ENCODE results near the gene ETV3.

ETV3 gene

GRCh38 chr1:157137408-157138219, 581 bp downstream of the ETV3 start:
- Histone ChIP-seq H3K4me1 (ENCODE audit: insufficient read depth, low read length) (peaks cover 20% of the 10 kb centered on the region; the same call in 1 of the 2 replicates), H3K9me3 (ENCODE audit: control insufficient read depth, insufficient read depth, low read length) (no peaks in the 10 kb centered on the region), H3K9ac (ENCODE audit: low read depth, low read length) (peak overlapping the region; percentile 65), H3K36me3 (ENCODE audit: insufficient read depth, low read length) (peaks cover 24% of the 10 kb centered on the region)

- H3K9ac ChIP-seq (ENCODE audit: low read depth, low read length): peak overlapping the region; percentile 65
- H3K36me3 ChIP-seq (ENCODE audit: insufficient read depth, low read length): peaks cover 27% of the 10 kb centered on the region
- no peaks in the 10 kb centered on the region for H3K9me3 ChIP-seq (ENCODE audit: control insufficient read depth, insufficient read depth, low read length)
- H3K4me1 ChIP-seq (ENCODE audit: insufficient read depth, low read length): peaks cover 18% of the 10 kb centered on the region; the same call in 1 of the 2 replicates
Measured at GRCh38 chr1:157137046-157137407, 1.2 kb downstream of the ETV3 start.

GRCh38 chr1:157136133-157136532, 2.1 kb downstream of the ETV3 start:
- Histone ChIP-seq H3K9ac (ENCODE audit: low read depth, low read length) (no peak overlapping the region), H3K36me3 (ENCODE audit: insufficient read depth, low read length) (peaks cover 34% of the 10 kb centered on the region), H3K9me3 (ENCODE audit: control insufficient read depth, insufficient read depth, low read length) (no peaks in the 10 kb centered on the region), H3K4me1 (ENCODE audit: insufficient read depth, low read length) (peaks cover 17% of the 10 kb centered on the region; the same call in 1 of the 2 replicates)

DNA sequence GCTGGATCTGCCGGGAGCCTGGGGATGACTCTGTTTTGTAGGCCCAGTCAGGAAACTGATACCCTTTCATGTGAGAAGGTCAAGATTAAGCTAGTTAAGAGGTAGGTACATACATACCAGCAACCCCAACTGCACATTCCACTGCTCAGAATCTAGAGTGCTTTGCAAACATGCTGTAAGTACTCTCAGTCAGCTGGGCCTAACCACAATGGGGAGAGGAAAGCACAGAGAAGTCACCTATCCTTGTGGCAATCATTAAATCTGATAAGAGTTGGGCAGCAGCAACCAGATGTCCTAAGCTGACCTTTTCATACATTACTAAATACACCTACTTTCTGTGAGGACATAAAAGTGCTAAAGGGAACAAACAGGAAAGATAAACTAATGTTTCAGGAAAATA, 2.5 kb downstream of the ETV3 start:
- peaks cover 16% of the 10 kb centered on the region; the same call in 1 of the 2 replicates for H3K4me1 ChIP-seq (ENCODE audit: insufficient read depth, low read length)
- H3K36me3 ChIP-seq (ENCODE audit: insufficient read depth, low read length): peaks cover 37% of the 10 kb centered on the region
- H3K9me3 ChIP-seq (ENCODE audit: control insufficient read depth, insufficient read depth, low read length): no peaks in the 10 kb centered on the region
- no peak overlapping the region for H3K9ac ChIP-seq (ENCODE audit: low read depth, low read length)

DNA sequence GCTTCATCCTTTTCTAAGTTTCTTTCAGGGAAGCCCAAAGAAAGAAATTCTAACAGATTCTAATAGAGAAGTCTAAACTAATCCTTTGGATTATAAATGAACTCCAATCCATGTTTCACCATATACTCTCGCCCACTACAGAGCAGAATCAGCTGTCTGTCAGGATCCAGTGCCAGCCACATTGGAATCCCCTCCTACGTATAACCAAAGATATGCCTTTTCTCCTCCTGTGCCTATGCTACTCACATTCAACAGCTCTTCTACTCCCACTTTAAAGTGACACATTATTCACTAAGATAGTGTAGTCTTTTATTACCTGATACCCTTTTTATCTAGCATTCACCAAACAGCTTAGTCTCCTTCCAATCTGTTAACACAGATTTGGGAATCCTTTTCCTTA, 3.1 kb downstream of the ETV3 start:
- Histone ChIP-seq H3K9me3 (ENCODE audit: control insufficient read depth, insufficient read depth, low read length) (no peaks in the 10 kb centered on the region), H3K36me3 (ENCODE audit: insufficient read depth, low read length) (peaks cover 42% of the 10 kb centered on the region), H3K9ac (ENCODE audit: low read depth, low read length) (no peak overlapping the region), H3K4me1 (ENCODE audit: insufficient read depth, low read length) (peaks cover 10% of the 10 kb centered on the region; the same call in 1 of the 2 replicates)

DNA sequence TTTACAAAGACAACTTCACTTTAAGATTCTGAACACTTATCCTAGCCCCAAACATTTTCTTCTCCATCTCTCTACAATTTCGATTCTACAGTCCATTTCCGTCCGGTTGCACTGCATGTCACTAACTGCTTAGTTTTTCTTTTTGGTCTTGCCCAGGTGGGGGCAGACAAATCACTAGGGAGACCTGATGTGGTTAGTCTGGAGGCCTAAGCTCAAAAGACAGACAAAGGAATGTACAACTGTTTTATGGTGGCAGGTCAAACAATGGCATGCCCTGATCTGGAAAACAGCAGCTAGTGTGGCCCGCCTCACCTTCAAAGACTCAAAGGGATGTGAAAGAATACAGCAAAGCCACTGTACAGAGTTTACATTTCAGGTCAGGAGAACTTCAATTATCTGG, 3.8 kb downstream of the ETV3 start:
- peaks cover 42% of the 10 kb centered on the region for H3K36me3 ChIP-seq (ENCODE audit: insufficient read depth, low read length)
- 0 out of 2 replicates have a peak, but pooled peaks cover 4% of the 10 kb centered on the region for H3K4me1 ChIP-seq (ENCODE audit: insufficient read depth, low read length)
- no peak overlapping the region for H3K9ac ChIP-seq (ENCODE audit: low read depth, low read length)
- H3K9me3 ChIP-seq (ENCODE audit: control insufficient read depth, insufficient read depth, low read length): no peaks in the 10 kb centered on the region

DNA sequence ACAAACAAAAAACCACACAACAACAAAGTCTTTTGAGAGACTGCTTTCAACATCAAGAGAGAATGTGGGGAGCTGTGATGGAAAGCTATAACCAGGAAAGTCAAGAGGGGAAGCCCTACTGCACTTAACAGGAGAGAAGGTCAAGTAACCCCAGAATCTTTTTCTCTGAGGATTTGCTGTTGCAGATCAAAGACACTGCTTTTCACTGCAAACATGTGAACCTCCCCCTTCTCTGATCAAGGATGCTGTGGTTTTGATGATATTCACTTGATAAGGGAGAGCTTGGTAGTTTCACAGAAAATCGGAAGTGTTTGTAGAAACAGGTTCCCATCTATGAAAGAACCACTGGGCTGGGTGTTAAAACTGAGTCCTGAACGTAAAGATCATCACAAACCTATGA, 4.8 kb downstream of the ETV3 start:
- Histone ChIP-seq H3K4me1 (ENCODE audit: insufficient read depth, low read length) (no peaks in the 10 kb centered on the region), H3K36me3 (ENCODE audit: insufficient read depth, low read length) (peaks cover 42% of the 10 kb centered on the region), H3K9me3 (ENCODE audit: control insufficient read depth, insufficient read depth, low read length) (no peaks in the 10 kb centered on the region), H3K9ac (ENCODE audit: low read depth, low read length) (no peak overlapping the region)

DNA sequence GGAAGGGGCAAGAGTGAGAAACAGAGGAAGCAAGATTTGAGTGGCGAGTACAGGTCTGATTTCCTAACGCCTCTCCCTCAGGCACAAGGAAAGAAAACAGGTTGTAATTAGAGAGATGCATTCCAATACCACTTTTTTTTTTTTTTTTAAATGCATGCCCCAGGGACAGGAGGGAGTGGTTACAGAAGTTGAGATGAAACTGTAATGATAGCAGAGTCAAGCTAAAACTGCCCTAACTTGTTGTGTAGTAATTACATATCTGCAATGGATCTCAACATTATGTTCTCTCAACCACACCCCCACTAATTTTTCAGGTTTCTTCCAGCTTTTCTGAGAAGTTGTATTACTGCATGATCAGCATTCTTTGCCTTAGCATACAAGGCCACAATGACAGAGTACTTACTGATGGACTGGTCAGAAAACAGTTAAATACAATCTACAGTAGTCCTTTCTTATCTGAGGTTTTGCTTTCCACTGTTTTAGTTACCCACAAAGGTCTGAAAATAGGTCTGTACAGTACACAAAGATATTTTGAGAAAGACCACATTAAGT, 5.5 kb downstream of the ETV3 start:
- Histone ChIP-seq H3K36me3 (ENCODE audit: insufficient read depth, low read length) (peaks cover 42% of the 10 kb centered on the region), H3K9ac (ENCODE audit: low read depth, low read length) (no peak overlapping the region)

DNA sequence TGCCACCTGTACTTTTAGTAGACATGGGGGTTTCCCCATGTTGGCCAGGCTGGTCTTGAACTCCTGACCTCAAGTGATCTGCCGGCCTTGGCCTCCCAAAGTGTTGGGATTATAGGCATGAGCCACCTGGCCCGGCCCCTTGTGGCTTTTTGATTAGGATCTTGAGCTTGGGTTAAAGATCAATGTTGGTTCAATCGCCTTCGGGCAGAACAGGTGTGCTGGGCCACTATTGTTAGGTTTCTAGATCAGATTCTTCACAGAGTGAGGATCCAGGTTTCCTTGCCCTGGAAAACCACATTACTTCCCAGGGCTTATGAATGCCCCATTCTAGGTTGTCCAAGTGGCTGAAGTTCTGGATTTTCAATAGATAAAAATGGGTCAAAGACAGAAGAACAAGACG, 6.1 kb downstream of the ETV3 start:
- Histone ChIP-seq H3K36me3 (ENCODE audit: insufficient read depth, low read length) (peaks cover 42% of the 10 kb centered on the region), H3K4me1 (ENCODE audit: insufficient read depth, low read length) (no peaks in the 10 kb centered on the region), H3K9me3 (ENCODE audit: control insufficient read depth, insufficient read depth, low read length) (no peaks in the 10 kb centered on the region)

More for the DNA sequence above, 5.5 kb downstream of the ETV3 start:
- no peaks in the 10 kb centered on the region for H3K9me3 ChIP-seq (ENCODE audit: control insufficient read depth, insufficient read depth, low read length)
- H3K4me1 ChIP-seq (ENCODE audit: insufficient read depth, low read length): no peaks in the 10 kb centered on the region

DNA sequence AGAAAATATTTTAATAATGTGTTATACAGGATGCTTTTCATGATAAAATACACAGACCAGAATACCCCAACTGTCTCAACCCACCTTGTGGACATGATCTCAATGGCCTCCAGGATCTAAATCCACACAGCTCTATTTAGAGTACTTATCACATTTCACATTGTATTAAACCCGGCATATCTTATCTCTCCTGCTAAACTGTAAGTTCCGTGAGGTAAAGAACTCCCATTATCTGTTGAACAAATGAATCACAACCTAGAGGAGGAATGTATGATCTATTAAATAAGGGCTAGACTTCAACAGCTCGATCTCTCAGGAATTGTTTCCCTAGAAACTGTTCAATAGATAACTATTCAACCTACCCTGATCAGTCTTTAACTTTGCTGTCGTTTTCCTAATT, 6.9 kb downstream of the ETV3 start:
- no peaks in the 10 kb centered on the region for H3K9me3 ChIP-seq (ENCODE audit: control insufficient read depth, insufficient read depth, low read length)
- H3K36me3 ChIP-seq (ENCODE audit: insufficient read depth, low read length): peaks cover 42% of the 10 kb centered on the region
- H3K9ac ChIP-seq (ENCODE audit: low read depth, low read length): no peak overlapping the region
- no peaks in the 10 kb centered on the region for H3K4me1 ChIP-seq (ENCODE audit: insufficient read depth, low read length)

More for the DNA sequence above, 6.1 kb downstream of the ETV3 start:
- no peak overlapping the region for H3K9ac ChIP-seq (ENCODE audit: low read depth, low read length)

DNA sequence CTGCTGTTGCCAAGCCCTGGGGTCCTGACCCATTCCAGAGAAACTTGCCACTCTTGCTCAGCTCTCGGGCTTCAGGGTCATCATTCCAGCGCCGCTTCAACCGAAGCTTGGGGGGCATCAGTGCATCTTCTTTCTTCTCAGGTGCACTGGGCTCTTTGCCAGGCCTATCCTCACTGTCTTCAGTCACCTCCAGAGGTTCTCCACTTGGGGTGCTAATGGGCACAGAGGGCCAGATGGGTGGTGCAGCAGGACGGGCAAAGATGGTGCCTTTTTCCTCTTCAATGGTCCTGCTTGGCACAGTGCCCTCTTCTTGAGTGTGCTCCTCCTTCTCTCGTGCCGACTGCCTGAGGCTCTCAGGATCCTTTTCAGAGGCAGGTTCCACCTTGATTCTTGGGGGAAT, 13.3 kb downstream of the ETV3 start:
- peaks cover 13% of the 10 kb centered on the region for H3K36me3 ChIP-seq (ENCODE audit: insufficient read depth, low read length)
- no peaks in the 10 kb centered on the region for H3K4me1 ChIP-seq (ENCODE audit: insufficient read depth, low read length)
- H3K9me3 ChIP-seq (ENCODE audit: control insufficient read depth, insufficient read depth, low read length): no peaks in the 10 kb centered on the region
- no peak overlapping the region for H3K9ac ChIP-seq (ENCODE audit: low read depth, low read length)

DNA sequence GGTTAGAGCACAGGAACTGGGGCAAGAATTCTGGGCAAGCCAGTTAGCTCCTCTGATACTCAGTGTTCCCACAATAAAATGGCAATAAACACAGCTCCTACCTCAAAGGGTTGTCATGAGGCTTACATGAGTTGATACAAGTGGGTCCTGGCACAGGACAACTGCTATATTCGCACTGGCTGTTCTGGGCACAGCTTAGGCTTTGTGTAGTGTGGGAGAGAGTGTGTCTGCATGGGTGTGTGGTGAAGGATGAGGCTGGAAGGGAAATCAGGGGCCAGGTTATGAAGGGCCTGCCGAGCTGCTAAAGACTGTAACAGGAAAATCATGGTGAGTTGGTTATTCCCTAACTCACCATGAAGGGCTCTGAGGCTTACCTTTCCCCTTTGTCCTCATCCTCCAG, 18.7 kb downstream of the ETV3 start:
- no peaks in the 10 kb centered on the region for H3K36me3 ChIP-seq (ENCODE audit: insufficient read depth, low read length)
- H3K4me1 ChIP-seq (ENCODE audit: insufficient read depth, low read length): peaks cover 24% of the 10 kb centered on the region
- H3K9ac ChIP-seq (ENCODE audit: low read depth, low read length): no peak overlapping the region
- H3K9me3 ChIP-seq (ENCODE audit: control insufficient read depth, insufficient read depth, low read length): no peaks in the 10 kb centered on the region

DNA sequence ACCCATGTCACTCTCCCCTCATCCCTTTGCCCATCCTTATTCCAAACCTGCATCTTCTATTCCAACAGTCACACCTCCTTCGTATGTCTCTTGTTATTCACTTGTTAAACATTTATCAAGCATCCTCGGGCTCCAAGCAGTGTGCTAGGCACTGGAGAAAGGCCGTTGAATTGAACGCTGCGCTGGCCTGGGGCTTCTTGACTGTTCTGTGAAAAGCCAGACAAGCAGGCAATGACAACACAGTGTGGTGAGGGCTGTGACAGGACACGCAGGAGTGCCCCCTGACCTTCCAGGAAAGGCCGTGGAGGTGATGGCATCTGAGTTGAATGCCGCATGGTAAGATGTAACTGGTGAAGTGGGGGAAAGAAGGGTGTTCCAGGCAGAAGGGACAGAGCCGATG, 19.2 kb downstream of the ETV3 start:
- Histone ChIP-seq H3K36me3 (ENCODE audit: insufficient read depth, low read length) (no peaks in the 10 kb centered on the region), H3K9ac (ENCODE audit: low read depth, low read length) (no peak overlapping the region), H3K9me3 (ENCODE audit: control insufficient read depth, insufficient read depth, low read length) (no peaks in the 10 kb centered on the region), H3K4me1 (ENCODE audit: insufficient read depth, low read length) (peaks cover 28% of the 10 kb centered on the region)

DNA sequence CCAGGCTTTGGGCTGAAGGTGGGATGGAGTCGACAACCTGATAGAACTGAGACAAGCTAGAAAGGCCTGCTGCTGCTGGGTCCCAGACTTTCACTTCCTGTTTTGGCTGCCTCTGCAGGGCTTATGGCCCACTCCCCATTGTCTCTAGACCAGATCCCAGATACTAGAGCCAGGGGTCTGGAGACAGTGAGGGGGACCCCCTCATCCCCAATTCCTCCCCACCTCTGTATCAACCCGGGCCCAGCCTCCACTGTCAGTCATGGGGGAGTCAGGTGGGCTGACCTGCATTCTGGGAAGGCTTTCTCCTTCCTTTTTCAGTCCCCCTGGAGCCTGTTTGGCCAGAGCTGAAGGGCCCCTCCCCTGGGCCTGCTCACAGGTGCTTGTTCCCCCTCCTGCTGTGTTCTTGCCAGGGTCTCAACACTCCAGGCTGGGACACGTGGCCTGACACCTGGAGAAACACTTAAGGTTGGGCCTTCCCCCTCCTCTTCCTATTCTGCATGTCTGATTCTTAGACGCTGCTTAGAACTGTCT, 20.6 kb downstream of the ETV3 start:
- Histone ChIP-seq H3K9me3 (ENCODE audit: control insufficient read depth, insufficient read depth, low read length) (no peaks in the 10 kb centered on the region), H3K36me3 (ENCODE audit: insufficient read depth, low read length) (no peaks in the 10 kb centered on the region), H3K4me1 (ENCODE audit: insufficient read depth, low read length) (peaks cover 43% of the 10 kb centered on the region), H3K9ac (ENCODE audit: low read depth, low read length) (no peak overlapping the region)

DNA sequence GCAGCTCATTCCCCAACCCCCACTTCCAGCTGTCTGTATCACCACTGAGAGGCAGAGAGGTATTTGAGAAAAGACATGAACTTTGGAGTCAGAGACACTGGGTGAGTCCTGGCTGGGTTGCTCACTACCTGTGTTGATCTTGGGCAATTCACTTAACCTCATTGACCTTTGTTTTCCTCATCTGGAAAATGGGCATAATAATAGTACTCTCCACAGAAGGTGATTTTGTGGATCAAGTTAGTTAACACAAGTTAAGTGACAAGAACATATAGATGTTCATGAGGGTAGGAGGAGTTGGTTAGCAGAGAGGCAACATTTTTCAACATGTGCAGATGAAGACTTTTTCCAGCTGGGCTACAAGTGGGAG, 21.5 kb downstream of the ETV3 start:
- Histone ChIP-seq H3K9ac (ENCODE audit: low read depth, low read length) (no peak overlapping the region), H3K4me1 (ENCODE audit: insufficient read depth, low read length) (peaks cover 50% of the 10 kb centered on the region), H3K36me3 (ENCODE audit: insufficient read depth, low read length) (no peaks in the 10 kb centered on the region), H3K9me3 (ENCODE audit: control insufficient read depth, insufficient read depth, low read length) (no peaks in the 10 kb centered on the region)
